ENCODE results near the gene CCDC158. TPM values are rescaled to one million over a fixed set of nuclear protein-coding genes. Genes with fewer than 3 reads are reported as not detected.

CCDC158 gene
- total and polyA plus RNA-seq, 9 donors = 0.02 to 0.23 (median 0.15) TPM; not detected in 3

GRCh38 chr4:76453232-76453631, 32.3 kb upstream of the CCDC158 start:
- TF ChIP-seq EP300 (IDR thresholded peaks at IDR 0.05) (no peak), POLR2A (IDR thresholded peaks at IDR 0.05) (no peak), CTCF (IDR thresholded peaks at IDR 0.05) (no peak)
- no peak overlapping the region for H3K27ac ChIP-seq
- no peak for DNase-seq
- H3K4me1 ChIP-seq (ENCODE audit: insufficient read depth) = no peaks in the 10 kb centered on the region
- H3K27me3 ChIP-seq = no peaks in the 10 kb centered on the region
- no peaks in the 10 kb centered on the region for H3K36me3 ChIP-seq
- 80 to 94% (median 89%) methylated on average over 2 of the region's 2 CpGs for WGBS, 3 donors
- no peaks in the 10 kb centered on the region for H3K9me3 ChIP-seq
- intact Hi-C loops (cut with DNase I) = no loop called here
- no peak overlapping the region for H3K4me3 ChIP-seq

- Histone ChIP-seq H3K36me3 (no peaks in the 10 kb centered on the region), H3K4me1 (ENCODE audit: insufficient read depth) (no peaks in the 10 kb centered on the region), H3K27ac (no peak overlapping the region), H3K4me3 (no peak overlapping the region), H3K9me3 (no peaks in the 10 kb centered on the region), H3K27me3 (no peaks in the 10 kb centered on the region)
- 55 to 61% (median 59%) methylated on average over 2 of the region's 2 CpGs for WGBS, 3 donors
- intact Hi-C loops (cut with DNase I) = no loop called here
- DNase-seq = no peak
- TF ChIP-seq CTCF (IDR thresholded peaks at IDR 0.05) (no peak), EP300 (IDR thresholded peaks at IDR 0.05) (no peak), POLR2A (IDR thresholded peaks at IDR 0.05) (no peak)
Observed at GRCh38 chr4:76449833-76450232, 28.9 kb upstream of the CCDC158 start.

DNA sequence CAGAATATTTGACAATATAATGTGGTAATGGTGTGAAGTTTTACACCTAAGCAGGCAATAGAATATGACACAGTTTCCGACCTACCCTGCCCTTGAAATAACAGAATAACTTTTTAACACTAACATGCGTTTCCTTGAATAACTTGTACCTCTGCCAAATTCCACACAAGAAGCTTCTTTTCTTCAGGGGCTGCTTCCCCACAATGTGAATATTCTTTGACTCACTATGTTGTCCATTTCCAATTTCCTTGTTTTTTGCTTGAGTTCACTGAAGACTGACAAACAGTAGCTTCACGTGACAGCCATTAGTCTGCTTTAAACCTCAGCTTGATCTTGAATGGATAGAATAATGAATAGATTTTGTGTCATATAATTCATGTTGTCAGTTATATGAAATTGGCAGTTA, 28.4 kb upstream of the CCDC158 start:
- H3K9me3 ChIP-seq = no peaks in the 10 kb centered on the region
- H3K4me1 ChIP-seq (ENCODE audit: insufficient read depth) = no peaks in the 10 kb centered on the region
- 23 to 31% (median 26%) methylated on average over 3 of the region's 3 CpGs for WGBS, 3 donors
- no peaks in the 10 kb centered on the region for H3K27me3 ChIP-seq
- no peak overlapping the region for H3K4me3 ChIP-seq
- TF ChIP-seq EP300 (IDR thresholded peaks at IDR 0.05) (no peak), POLR2A (IDR thresholded peaks at IDR 0.05) (no peak), CTCF (IDR thresholded peaks at IDR 0.05) (no peak)
- intact Hi-C loops (cut with DNase I) = no loop called here
- DNase-seq = no peak
- no peak overlapping the region for H3K27ac ChIP-seq
- H3K36me3 ChIP-seq = no peaks in the 10 kb centered on the region

DNA sequence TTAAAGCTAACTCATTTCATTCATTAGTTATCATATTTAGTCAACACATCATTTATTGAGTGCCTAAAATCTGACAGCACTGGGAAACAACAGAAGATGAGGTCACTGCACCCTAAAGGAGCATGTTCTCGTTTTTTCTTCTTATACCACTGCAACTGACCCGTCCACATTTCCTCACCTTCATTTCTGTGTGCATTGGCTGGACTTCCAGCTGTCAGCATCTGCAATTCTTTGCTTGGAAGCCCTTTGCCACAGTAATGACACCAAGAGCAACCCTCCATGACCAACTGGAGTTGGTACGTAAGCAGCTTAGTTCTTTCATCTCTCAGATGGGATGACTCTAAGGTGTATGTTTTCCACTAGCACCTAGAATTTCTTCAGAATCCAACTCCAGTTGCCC, 27.3 kb upstream of the CCDC158 start:
- 83 to 88% (median 85%) methylated on average over 3 of the region's 3 CpGs for WGBS, 3 donors
- H3K9me3 ChIP-seq = no peaks in the 10 kb centered on the region
- H3K27ac ChIP-seq = no peak overlapping the region
- H3K4me3 ChIP-seq = no peak overlapping the region
- DNase-seq = no peak
- H3K36me3 ChIP-seq = no peaks in the 10 kb centered on the region
- H3K27me3 ChIP-seq = no peaks in the 10 kb centered on the region
- intact Hi-C loops (cut with DNase I) = no loop called here
- H3K4me1 ChIP-seq (ENCODE audit: insufficient read depth) = no peaks in the 10 kb centered on the region
- TF ChIP-seq CTCF (IDR thresholded peaks at IDR 0.05) (no peak), EP300 (IDR thresholded peaks at IDR 0.05) (no peak), POLR2A (IDR thresholded peaks at IDR 0.05) (no peak)

Measured in ovary (tissue), 9 donors.